GM19397 (cell line): ENCODE data around the gene WDR5B.

Experiments
- ATAC-seq: cut with Tn5 transposase; IDR thresholded peaks from one replicate; pipeline ENCODE4 v1.9.1; 2021; ENCODE audit warnings: mild to moderate bottlenecking, moderate library complexity; ENCODE audit not compliant: unreplicated experiment

The WDR5B gene

DNA sequence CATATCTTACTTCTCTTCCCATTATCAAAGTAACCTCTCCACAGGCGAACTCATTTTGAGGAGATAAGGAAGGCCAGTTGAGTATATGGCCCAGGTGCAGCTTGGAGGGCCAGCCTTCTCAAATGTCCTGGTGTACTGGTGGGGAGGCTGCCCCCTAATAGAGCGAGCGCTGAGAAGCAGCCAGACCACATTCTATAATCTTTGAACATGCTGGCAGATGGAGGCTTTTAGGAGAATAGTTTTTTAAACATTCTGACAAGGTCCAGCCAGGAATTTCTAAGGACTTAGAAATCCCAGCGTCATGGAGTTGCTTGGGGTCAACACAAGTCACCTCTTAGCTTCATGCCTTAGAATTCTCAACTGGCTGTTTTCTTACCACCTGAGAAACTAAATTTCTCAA, 5.8 kb downstream of the WDR5B start:
- ATAC-seq: no peak

DNA sequence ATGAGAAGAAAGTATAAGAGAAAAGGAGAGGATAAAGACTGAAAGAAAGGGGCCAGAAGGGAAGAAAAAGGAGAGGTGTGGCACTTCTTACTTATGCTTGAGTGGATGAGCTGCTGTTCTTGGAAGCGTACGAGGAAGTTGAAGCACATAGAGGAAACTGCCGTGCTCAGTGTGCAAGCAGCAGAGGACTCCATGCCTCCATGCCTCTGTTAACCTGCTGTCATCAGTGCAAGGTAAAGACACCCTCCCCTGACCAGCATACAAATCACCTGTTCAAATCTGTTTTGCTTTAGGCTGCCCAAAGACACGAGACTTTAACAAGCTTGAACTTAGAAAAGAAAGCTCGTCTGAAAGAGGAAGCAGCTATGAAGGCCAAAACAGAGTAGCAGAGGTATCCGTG, 6.4 kb downstream of the WDR5B start:
- ATAC-seq: no peak

DNA sequence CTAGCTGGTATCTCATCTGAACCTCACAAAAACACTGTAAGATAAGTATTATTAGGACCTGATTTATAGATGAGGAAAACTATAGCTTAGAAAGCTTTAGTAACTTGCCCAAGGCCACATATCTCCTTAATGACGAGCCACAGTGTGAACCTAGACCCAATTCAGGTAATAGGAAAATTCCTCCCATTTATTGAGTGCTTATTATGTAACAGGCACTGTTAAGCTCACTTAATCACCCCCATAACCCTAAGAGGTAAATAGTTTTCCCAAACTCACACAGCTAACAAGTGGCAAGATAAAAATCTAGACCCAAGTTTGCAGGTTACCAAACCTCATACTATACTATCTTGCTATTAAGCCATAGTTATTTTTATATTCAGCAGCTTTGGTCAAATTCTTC, 7.9 kb downstream of the WDR5B start:
- ATAC-seq: no peak

DNA sequence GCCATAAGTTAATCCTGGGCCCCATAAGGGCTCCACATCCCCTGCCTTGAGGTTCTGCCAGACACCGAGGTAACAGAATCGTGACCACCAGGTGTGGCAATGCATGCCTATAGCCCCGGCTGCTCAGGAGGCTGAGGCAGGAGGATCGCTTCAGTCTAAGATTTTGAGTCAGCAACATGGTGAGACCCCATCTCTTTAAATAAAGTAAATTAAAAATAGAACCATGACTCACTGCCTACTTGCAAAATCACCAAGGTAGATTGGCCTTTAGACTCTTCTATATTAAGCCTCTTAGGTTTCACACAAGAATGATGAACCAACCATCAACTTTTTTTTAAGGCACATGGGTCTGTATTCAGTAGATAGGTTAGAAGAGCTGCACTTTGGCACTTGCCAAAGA, 9.7 kb downstream of the WDR5B start:
- no peak for ATAC-seq

DNA sequence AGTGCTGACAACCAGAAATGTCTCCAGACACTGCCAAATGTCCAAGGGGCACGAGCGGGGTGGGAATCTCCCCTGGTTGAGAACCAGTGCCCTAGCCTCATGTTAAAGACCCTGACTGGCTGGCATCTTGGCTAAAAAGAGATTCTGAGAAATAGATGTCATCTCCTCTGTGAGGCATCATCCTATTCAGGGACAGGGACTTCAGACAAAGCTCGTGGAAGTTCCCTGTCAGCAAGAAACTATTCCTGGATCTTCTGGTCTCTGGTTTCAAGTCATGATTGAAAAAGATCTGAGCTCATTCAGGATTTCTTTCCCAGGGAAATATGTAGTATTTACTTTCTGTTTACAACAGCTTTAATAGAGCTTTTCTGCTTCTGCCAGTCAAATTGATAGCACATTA, 10.8 kb downstream of the WDR5B start:
- ATAC-seq: no peak

DNA sequence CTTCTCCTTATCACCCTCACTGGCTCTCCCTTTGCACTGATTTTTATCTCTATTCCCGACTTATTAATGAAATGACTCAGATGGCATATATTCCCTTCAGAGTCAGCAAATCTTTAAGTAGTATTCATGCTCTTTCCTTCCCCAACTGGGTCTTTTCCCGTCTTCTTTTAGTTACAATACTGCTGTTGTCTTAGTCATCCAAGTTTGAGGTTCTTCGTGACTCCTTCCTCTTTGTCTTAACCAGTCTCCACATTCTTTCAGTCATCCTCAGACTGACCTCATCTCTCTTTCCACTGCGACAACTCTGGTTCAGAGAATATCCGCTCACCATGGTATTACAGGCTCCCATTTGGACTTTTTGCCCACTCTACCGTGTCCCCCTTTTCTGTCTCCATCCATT, 12.4 kb downstream of the WDR5B start:
- no peak for ATAC-seq

DNA sequence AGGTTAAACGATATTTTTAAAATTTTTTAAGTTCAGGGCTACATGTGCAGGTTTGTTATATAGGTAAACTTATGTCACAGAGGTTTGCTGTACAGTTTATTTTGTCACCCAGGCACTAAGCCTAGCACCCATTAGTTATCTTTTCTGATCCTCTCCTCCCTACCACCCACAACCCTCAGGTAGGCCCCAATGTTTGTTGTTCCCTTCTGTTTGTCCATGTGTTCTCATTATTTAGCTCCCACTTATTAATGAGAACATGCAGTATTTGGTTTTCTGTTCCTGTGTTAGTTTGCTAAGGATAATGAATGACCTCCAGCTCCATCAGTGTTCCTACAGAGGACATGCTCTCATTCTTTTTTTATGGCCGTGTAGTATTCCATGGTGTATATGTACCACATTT, 16.9 kb downstream of the WDR5B start:
- no peak for ATAC-seq

DNA sequence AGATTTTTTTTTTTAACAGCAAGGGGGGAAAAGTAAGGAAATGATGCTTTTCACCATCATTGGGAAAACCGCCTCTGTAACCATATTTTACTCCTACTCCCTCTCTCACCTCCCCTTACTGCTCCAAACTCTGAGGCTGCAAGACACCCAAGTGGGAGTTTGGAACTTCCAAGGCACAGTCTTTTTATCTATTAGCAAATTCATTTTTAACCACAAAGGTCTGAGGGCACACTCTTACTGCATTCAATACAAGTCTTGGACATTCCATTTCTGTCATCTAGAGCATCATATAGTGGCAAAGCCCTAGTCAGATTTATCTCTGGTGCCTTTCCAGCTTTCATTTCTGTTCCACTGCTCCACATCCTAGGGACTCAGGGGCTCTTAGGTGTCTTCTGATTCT, 18.7 kb downstream of the WDR5B start:
- ATAC-seq: no peak

DNA sequence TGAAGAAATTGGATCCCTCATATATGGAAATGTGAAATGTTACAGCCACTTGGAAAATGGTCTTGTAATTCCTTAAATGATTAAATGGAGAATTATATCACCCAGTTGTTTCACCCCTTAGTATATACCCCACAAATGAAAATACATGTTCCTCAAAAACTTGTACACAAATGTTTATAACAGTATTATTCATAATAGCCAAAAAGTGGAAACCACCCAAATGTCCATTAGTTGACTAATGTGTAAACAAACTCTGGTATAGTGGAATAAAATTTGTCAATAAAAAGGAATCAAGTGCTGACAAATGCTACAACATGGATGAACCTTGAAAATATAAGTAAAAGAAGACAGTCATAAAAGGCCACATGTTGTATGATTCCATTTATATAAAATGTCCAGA, 19.4 kb downstream of the WDR5B start:
- ATAC-seq: no peak

DNA sequence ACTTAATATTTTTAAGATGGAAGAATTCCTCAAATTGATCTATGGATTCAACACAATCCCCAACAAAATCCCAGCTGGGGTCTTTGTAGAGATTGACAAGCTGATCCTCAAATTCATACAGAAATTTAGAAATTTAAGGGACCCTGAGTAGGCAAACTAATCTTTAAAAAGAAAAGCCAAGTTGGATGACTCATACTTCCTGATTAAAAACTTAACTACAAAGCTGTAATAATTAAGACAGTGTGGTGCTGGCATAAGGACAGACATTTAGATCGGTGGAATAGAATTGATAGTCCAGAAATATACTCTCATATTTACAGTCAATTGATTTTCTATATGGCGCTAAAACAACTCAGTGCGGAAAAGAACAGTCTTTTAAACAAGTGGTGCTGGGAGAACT, 20.3 kb downstream of the WDR5B start:
- no peak for ATAC-seq

DNA sequence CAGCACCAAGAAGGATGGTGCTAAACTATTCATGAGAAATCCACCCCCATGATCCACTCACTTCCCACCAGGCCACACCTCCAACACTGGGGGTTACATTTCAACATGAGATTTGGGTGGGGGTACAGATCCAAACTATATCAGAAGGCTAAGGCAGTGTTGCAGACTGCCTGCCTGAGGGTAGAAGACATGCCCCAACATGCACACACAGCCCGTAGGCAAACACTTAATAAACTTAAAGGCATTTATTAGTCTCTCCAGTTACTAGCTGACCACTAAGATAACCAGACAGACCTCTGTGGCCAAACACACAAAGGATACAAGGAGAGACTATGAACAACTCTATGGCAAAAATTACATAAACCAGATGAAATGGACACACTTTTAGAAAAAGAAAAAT, 21.7 kb downstream of the WDR5B start:
- no peak for ATAC-seq

DNA sequence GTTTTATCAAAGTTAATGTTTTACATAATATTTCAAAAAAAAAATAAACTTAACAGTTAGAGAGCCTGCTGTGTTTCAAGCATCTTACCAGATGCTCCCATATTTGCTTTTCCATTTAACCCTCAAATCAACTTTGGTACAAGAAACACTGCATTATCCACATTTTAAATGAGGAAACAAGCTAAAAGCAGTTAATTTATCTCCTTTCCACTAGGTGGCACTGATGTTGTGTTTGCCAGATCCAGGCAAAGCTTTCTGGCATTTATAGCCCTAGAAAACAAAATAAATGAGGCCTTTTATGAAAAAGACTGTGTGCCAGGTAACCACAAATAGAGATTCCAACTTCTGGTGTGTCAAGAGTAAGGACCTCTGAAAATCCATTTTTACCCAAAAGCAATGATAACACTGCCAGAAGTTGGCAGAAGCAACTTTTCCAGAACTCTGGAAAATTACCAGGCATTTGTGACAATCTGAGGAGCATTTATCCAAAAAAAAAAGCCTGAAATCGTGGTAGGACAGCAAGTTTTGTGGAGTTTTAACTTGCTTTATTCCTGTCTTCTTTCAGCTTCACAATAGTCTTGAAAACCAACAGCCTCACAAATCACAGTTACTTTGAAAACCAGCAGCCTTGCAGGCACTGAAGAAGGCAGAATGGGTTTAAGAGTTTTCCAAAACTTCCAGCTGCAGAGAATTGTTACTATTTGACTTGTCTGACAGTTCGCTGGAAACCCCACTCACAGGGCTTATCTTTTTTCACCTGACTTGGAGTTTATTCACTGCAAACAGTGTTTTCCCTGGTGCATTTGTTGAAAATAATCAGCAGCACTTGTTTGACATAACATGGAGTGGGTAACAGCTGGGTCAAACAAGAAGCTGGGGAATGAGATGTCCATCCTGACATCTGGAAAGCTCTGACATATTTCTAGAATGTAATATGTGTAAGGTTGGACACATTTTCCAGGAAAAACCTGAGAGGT, 22.7 kb downstream of the WDR5B start:
- no peak for ATAC-seq

DNA sequence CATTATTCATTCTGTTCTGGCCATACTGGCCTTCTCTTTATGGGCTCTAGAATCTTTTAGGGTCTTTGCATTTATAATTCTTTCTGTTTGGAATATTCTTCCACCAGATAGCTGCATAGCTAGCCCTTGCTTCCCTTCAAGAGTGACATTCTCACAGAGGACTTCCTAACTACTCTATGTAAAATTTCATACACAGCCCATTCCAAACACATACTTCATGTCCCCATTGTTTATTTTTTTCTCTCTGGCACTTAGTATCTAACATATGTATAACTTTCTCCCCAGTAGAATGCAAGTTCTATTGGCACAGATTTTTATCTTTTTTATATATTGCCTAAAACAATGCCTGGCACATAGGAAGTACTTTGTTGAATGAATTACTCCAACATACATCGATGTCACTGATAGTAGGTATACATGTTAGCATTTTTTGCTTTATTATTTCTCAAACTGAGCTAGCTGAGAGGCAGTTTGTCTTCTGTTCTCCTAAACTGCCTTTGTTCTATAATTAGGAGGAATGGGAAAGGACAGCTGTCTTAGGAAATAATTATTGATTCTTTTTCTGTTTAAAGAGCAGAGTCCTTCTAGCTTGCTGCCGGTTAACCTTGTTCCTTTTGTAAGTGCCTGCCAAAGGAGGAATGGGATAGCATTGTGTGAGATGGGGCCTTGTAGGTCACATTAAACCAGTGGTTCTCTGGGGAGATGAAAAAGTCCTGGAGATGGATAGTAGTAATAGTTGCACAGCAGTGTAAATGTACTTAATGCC, 24.0 kb downstream of the WDR5B start:
- no peak for ATAC-seq

DNA sequence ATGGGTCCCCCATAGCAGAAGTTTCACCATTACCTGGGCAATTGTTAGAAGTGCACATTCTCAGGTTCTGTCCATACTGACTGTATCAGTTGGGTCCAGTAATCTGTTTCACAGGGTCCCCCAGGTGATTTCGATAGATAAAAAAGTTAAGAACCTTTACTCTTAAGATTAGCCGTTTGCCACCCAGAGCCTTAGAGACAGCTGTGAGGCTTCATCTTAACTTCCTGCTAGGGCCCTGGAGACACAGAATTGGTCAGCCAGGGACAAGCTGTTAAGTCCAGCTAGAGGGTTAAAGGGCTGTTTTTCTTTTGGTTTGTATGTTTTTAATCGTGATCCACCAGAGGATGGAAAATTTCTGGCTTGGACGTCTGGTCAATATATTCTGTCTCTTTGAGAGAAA, 25.2 kb downstream of the WDR5B start:
- no peak for ATAC-seq

DNA sequence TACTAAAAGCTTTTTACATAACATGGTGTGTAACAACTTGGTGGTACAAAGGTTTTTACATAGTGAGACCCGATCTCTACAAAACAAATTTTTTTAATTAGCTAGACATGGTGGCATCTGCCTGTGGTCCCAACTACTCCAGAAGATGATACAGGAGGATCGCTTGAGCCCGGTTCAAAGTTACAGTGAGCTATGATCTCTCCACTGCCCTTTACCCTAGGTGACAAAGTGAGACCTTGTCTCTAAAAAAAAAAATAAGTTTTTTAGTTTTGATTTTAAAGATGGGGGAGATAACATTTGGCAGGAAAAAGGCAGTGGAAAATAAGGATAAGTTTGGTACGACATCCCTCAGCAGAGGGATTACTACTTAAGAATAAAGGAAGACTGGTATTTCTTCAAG, 26.0 kb downstream of the WDR5B start:
- no peak for ATAC-seq

DNA sequence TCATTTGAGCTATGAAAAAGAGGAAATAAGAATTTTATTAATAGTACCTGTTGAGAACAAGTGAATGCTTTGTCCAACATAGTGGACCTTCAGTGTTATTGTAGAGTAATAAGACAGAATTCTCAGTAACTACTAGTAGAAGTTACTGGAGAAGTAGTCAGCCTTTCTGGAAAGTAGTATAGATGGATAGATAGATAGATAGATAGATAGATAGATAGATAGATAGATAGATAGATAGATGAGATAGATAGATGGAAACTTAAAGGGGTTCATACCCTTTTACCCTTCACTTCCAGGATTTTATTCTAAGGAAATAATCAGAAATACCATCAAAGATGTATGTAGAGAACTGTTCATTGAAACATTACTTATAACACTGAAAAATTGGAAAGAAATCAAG, 26.7 kb downstream of the WDR5B start:
- ATAC-seq: no peak

DNA sequence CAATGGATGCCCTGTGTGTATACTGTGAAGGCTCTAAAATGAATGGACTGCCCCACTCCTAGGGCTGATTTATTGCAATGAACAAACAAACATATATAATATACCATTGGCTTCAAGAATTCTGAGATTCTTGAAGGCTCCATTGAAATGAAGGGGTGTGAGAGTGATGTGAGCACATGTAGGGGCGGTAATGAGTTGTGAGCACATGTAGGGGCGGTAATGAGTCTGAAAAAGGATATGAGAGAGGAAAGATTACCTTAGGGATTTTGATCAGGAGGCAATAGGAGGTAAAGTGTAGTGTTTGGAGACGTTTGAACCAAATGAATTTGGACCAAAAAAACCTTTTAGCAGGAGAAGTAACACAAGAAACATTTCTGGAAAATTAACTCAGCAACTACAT, 28.2 kb downstream of the WDR5B start:
- no peak for ATAC-seq

DNA sequence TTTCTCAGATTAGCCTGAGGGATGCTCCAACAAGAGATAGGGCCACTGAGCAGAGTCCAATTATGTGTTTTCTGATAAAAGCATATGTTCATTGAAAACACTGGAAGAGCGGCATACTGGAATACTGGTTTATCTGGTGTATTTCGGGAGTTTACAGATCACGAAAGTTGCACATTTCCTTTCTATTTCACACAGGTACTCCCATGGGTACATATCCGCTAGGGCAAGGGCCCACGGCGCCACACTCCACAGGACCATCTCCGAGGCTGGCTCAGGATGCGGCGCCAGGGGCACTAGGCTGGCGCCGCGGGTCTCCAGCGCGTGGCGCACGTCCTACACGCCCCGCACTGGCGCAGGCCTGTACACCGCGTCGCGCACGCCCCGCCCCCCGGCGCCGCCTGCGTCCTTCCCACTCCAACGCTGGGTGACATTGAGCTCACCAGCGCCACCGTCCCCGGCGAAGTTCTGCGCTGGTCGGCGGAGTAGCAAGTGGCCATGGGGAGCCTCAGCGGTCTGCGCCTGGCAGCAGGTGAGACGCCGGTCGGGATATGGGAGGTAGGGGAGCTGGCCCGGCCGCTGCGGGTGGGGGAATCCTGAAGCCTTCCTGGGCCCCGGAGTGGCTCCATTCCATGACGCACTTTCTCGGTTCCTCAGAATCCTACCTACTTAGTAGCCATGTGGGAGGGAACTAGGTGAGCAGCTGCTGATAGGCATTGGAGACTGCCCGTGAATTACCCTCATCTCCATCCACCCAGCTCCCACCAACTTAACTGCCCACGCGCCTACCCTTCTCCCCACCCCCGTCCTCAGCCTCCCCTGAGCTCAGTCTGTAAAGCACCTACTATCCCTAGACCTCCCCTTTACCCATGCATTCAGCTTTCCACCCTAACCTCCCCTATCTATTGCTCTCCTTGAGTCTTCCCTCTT, 31.8 kb downstream of the WDR5B start, which contains the start of gene FAM162A:
Gene FAM162A (plus strand): TSS at position 412 of the 927 bp plus-strand sequence. CDS start 84 bp downstream, at position 496.
- peak; percentile 95 for ATAC-seq

DNA sequence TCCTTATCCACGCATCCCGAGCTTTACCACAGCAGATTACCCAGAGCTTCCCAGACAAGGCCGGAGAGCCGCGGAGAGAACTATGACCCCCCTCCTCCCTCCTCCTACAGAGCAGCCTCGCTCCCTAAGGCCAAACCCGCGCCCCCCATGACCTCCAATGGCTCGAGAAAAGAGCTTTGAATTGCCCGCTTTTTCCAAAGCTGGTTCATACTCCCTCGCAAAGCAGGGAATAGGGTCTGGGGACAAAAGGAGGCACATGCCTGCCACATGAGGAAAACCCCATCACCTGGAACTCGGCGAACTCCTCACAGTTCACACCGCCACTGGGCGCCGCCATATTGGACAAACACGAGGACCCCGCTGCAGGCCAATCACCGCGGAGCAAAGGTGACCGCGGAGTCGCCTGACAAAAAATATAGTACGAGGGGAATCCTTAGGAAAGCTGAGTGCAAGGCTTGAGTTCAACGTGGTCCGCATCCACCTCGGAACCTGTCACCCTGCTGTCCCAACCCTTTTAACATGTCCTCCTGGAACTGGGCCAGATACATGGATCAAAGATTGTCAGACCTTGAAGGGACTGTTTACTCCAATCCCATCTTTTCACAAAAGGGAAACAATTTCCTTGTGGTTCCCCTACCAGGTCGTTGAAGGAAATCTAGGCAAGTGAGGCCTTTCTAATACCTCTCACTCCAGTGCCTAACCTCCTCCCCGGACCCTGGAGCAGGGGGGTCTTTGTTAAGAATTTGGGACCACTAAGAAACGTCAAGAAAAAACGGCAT, 32.8 kb downstream of the WDR5B start, which contains the start of gene MIX23:
Gene MIX23 (minus strand): TSS at position 344 of the 779 bp plus-strand sequence. CDS start 7 bp downstream, at position 337.
- ATAC-seq: peak; percentile 35

DNA sequence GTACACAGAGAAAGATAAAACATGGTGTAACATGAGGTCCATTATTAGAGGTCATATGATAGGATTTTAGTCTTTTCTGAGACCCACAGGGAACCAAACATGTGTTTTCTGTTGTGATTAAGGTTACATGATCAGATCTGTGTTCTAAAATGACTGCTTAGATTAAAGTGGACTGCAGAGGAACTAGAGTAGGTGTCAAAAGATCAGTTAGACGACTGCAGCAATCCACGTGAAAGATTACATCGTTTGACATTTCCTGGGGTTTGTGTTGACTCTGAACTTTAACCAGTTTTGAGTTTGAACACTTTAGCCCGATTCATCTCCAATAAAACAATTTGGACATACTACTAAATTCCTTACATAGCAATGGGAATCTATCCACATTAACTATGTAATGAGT, 37.9 kb downstream of the WDR5B start:
- ATAC-seq: no peak
